Mesendoderm (in vitro differentiated cells): Measurements from ENCODE around the gene AGAP1.

Experiments used
- DNase-seq: peaks from one replicate; pipeline ENCODE4 v3.0.0; 2013
- H2AK5ac ChIP-seq: 2 replicates; pipeline ENCODE4 v1.6.1; 2013; ENCODE audit warnings: low read length, inconsistent platforms
- H2BK120ac ChIP-seq: 2 replicates; pipeline ENCODE4 v1.6.1; 2013; ENCODE audit warnings: low read depth, mild to moderate bottlenecking, low read length, moderate library complexity, mixed read lengths
- H2BK15ac ChIP-seq: replicated peaks from 2 replicates; pipeline ENCODE4 v1.6.1; 2013; ENCODE audit warnings: low read depth, mild to moderate bottlenecking, moderate library complexity
- H2BK5ac ChIP-seq: 2 replicates; pipeline ENCODE4 v1.6.1; 2013; ENCODE audit warnings: low read length, inconsistent platforms
- H3K18ac ChIP-seq: 2 replicates; pipeline ENCODE4 v1.6.1; 2013; ENCODE audit warnings: mild to moderate bottlenecking, low read length, mixed read lengths
- H3K23ac ChIP-seq: one replicate; pipeline ENCODE4 v1.6.1; 2013; ENCODE audit warnings: low read length
- H3K27ac ChIP-seq: 2 replicates; pipeline ENCODE4 v1.5.1; 2013; ENCODE audit warnings: low read depth, mild to moderate bottlenecking, inconsistent platforms, low read length, moderate library complexity
- H3K27me3 ChIP-seq: 2 replicates; pipeline ENCODE4 v1.6.1; 2013; ENCODE audit warnings: low read length, control low read depth, mild to moderate bottlenecking, inconsistent platforms; ENCODE audit not compliant: insufficient read depth, poor library complexity
- H3K36me3 ChIP-seq: 2 replicates; pipeline ENCODE4 v1.6.1; 2013; ENCODE audit warnings: low read length, inconsistent platforms; ENCODE audit not compliant: control insufficient read depth, insufficient read depth
- H3K4ac ChIP-seq: one replicate; pipeline ENCODE4 v1.6.1; 2013; ENCODE audit warnings: low read depth, mild to moderate bottlenecking, low read length, moderate library complexity
- H3K4me1 ChIP-seq: 2 replicates; pipeline ENCODE4 v1.6.1; 2013; ENCODE audit warnings: low read depth, low read length, inconsistent platforms; ENCODE audit not compliant: control insufficient read depth
- H3K4me2 ChIP-seq: 2 replicates; pipeline ENCODE4 v1.6.1; 2013; ENCODE audit warnings: low read length
- H3K4me3 ChIP-seq: 2 replicates; pipeline ENCODE4 v1.5.1; 2013; ENCODE audit warnings: mild to moderate bottlenecking, low read length
- H3K56ac ChIP-seq: one replicate; pipeline ENCODE4 v1.6.1; 2013; ENCODE audit warnings: low read length
- H3K79me1 ChIP-seq: 2 replicates; pipeline ENCODE4 v1.6.1; 2013; ENCODE audit warnings: low read length, inconsistent platforms
- H3K79me2 ChIP-seq: 2 replicates; pipeline ENCODE4 v1.6.1; 2013; ENCODE audit warnings: mild to moderate bottlenecking, low read length; ENCODE audit not compliant: control insufficient read depth, insufficient read depth
- H3K9ac ChIP-seq: 2 replicates; pipeline ENCODE4 v1.6.1; 2013; ENCODE audit warnings: low read length, inconsistent platforms
- H4K5ac ChIP-seq: one replicate; pipeline ENCODE4 v1.6.1; 2013; ENCODE audit warnings: low read length
- H4K8ac ChIP-seq: one replicate; pipeline ENCODE4 v1.6.1; 2013; ENCODE audit warnings: low read depth, mild to moderate bottlenecking, control low read depth, low read length, moderate library complexity
- WGBS: extraction: QIAGEN DNeasy Blood & Tissue Kit; methylation state at CpG from one replicate; pipeline ENCODE4 v1.1.7; 2013; ENCODE audit warnings: low lambda C conversion rate, missing lambda C conversion rate; ENCODE audit not compliant: insufficient coverage; ENCODE audit errors: extremely low coverage; 5-methylcytosine and 5-hydroxymethylcytosine counted together

The AGAP1 gene

DNA sequence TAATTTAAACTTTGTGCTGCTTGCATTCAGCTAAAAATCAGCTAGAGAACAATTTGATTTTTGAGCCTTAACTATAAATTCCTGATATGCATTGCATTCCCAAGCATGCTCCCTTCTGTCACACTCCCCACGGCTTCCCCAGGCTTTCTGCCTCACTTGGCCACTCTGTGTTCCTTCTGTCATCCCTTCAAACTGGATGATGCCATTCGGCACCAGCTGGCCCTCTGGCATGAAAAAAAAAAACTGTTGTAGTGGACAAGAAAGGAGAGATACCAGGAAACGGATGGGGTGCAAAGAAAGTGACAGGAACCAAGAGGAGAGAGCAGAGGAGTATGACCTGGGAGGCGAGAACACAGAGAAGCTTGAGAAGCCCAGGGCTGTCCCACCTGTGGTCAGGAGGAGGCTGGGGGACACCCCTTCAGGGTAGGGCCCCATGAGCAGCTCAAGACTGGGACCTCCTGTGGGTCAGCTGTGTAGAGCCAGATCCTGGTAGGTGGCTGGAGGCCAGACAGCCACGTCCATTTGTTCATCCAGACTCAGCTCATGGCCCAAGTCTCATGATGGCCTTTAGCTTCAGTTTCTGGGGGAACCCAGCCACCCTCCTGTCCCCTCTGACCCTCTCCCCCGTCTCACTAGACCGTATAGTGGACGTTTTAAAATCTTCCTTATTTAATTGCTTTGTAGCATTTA is 462.6 kb downstream of the AGAP1 start:
- DNase-seq, result no peak
- H3K4me1 ChIP-seq, result no peaks in the 10 kb centered on the region
- no CpG with 5 or more reads among the region's 8 CpGs for WGBS

DNA sequence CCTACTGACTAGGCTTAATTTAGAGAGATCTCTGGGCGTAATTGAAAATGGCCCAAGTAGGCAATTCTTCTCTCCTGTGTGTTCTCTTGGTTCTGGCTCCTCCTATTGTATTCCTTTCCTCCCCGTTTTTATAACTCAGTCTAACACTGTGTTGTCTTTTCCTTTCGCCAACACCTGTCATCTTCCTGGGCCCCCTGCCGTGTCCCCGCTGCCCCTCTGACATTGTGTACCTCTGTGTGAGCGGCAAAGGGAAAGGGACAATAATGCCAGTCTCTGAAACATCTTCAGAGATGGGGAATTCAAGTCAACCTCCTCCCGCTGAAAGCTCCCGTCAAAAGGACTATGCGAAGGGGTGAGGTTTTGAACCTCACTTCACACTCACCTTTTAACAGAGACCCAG is 463.4 kb downstream of the AGAP1 start:
- H3K27ac ChIP-seq, result no peak overlapping the region
- no peak overlapping the region for H2BK120ac ChIP-seq
- no peak overlapping the region for H3K56ac ChIP-seq
- no peak overlapping the region for H2BK15ac ChIP-seq
- no peak overlapping the region for H3K18ac ChIP-seq
- no peaks in the 10 kb centered on the region for H3K79me2 ChIP-seq
- H3K27me3 ChIP-seq, result no peaks in the 10 kb centered on the region
- H3K36me3 ChIP-seq, result no peaks in the 10 kb centered on the region
- H3K4me2 ChIP-seq, result no peak overlapping the region
- H2AK5ac ChIP-seq, result no peak overlapping the region
- no peaks in the 10 kb centered on the region for H3K4me1 ChIP-seq
- H3K23ac ChIP-seq, result no peak overlapping the region
- no peak overlapping the region for H3K9ac ChIP-seq
- no CpG with 5 or more reads among the region's 9 CpGs for WGBS
- H4K8ac ChIP-seq, result no peak overlapping the region
- H4K5ac ChIP-seq, result no peak overlapping the region
- H3K4ac ChIP-seq, result no peak overlapping the region
- no peak for DNase-seq
- no peak overlapping the region for H3K4me3 ChIP-seq
- no peaks in the 10 kb centered on the region for H3K79me1 ChIP-seq
- no peak overlapping the region for H2BK5ac ChIP-seq

More for the DNA sequence above, 462.6 kb downstream of the AGAP1 start:
- Histone ChIP-seq H3K27me3 (no peaks in the 10 kb centered on the region), H3K79me2 (no peaks in the 10 kb centered on the region), H3K79me1 (no peaks in the 10 kb centered on the region), H3K9ac (no peak overlapping the region), H3K27ac (no peak overlapping the region), H2BK120ac (no peak overlapping the region), H3K4me2 (no peak overlapping the region), H3K4me3 (no peak overlapping the region), H2AK5ac (no peak overlapping the region), H4K5ac (no peak overlapping the region), H2BK5ac (no peak overlapping the region), H3K4ac (no peak overlapping the region), H3K18ac (no peak overlapping the region), H2BK15ac (no peak overlapping the region), H3K23ac (no peak overlapping the region), H4K8ac (no peak overlapping the region), H3K56ac (no peak overlapping the region), H3K36me3 (no peaks in the 10 kb centered on the region)

DNA sequence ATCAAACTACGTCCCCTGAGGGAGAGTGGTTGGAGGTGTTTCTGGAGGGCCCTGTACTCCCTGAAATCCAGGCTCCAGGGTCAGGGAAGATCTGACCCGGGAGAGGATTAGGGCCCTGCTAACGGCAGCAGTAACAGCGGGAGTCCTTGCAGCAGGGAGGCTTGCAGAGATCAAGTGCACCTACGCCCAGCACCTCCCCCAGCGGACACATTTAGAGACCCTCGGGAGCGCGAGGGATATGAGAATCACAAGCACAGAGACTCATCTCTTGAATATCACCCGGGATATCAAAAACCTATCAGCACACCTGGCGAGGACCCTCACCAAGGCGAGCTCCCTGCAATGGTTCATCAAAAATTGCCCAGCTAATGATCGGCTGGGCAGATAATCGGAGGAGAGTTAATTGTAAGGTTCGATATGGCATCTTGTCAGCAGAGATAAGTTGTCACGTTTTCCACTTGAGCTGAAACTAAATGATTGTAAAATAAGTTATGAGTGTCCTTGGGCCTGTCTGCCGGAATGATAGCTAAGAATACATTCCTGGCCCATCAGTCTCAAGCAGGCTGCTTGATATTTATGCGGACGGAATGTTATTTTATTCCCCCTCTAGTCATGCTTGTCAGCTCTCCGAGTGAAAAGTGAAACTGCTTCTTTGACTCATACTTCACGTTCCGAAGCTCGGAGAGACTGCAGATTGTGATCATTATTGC is 464.5 kb downstream of the AGAP1 start:
- H3K23ac ChIP-seq, result no peak overlapping the region
- H3K4me3 ChIP-seq, result no peak overlapping the region
- H3K4me2 ChIP-seq, result no peak overlapping the region
- no peak overlapping the region for H2BK5ac ChIP-seq
- H3K18ac ChIP-seq, result no peak overlapping the region
- no peaks in the 10 kb centered on the region for H3K79me1 ChIP-seq
- no peak overlapping the region for H3K9ac ChIP-seq
- no peak overlapping the region for H2AK5ac ChIP-seq
- no peak overlapping the region for H3K56ac ChIP-seq
- H3K4me1 ChIP-seq, result no peaks in the 10 kb centered on the region
- H3K36me3 ChIP-seq, result no peaks in the 10 kb centered on the region
- H3K4ac ChIP-seq, result no peak overlapping the region
- no peaks in the 10 kb centered on the region for H3K27me3 ChIP-seq
- no CpG with 5 or more reads among the region's 23 CpGs for WGBS
- no peak overlapping the region for H4K5ac ChIP-seq
- H4K8ac ChIP-seq, result no peak overlapping the region
- H3K27ac ChIP-seq, result no peak overlapping the region
- H3K79me2 ChIP-seq, result no peaks in the 10 kb centered on the region
- no peak for DNase-seq
- H2BK15ac ChIP-seq, result no peak overlapping the region
- no peak overlapping the region for H2BK120ac ChIP-seq

DNA sequence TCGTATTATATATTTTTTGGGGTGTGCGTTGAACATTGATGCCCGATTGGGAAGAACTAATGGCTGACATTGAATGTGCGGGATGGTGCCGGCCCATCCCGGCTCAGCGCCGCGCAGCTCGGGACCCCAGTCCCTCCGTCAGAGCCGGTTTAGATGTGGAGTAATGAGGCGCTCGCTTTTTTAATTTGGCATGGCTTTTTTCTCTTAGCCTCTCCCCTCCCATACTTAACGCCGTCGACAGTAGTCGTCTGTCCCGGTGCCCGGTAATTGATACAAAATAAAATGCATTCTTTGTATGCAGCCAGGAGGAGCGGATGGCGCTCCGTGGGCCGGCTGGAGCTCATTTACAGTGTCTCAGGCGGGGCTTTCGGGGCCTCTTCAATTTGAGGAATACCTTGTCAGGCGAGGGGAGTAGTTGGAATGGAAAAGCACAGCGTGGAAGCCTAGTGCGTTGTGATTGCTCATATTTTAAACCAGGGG is 465.1 kb downstream of the AGAP1 start:
- Histone ChIP-seq H3K27ac (no peak overlapping the region), H3K4me1 (no peaks in the 10 kb centered on the region)

DNA sequence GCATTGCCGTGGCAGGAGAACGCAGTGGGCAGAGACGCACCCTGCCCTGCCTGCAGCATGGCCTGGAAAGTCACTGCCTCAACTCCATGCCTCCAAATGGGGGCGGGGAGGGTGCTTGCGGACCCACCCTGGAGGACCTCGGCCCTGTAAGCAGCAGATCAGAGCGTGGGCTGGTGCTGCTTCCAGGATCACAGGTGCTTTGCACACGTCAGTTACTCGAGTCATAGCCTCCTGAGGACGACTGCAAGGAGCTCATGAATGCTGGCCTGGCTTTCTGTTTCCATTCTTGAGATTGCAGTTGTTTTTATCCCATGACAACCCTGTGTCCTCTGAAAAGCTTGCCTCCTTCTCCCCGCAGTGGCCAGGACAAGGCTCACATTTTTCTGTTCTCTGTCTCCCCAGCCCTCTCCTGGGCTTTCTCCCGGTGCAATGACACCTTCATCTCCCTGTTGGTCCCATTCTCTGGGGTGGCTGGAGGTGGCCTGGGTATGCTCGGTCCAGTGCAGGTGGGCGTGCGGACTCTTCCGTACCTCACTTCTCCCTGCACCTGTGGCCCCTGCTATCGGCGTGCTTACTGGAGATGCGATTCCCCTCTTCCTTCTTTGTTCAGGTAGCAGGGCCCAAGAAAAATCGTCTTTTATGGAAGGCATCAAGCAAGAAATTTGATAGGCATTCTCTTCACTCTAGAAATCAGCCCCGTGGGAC is 466.3 kb downstream of the AGAP1 start:
- Histone ChIP-seq H4K5ac (no peak overlapping the region), H3K9ac (no peak overlapping the region), H2BK5ac (no peak overlapping the region), H3K4ac (no peak overlapping the region), H2BK120ac (no peak overlapping the region), H3K4me1 (no peaks in the 10 kb centered on the region), H3K23ac (no peak overlapping the region), H3K79me1 (no peaks in the 10 kb centered on the region), H3K36me3 (no peaks in the 10 kb centered on the region), H3K56ac (no peak overlapping the region), H3K79me2 (no peaks in the 10 kb centered on the region), H3K18ac (no peak overlapping the region), H2BK15ac (no peak overlapping the region), H3K4me3 (no peak overlapping the region), H2AK5ac (no peak overlapping the region), H3K27me3 (no peaks in the 10 kb centered on the region), H4K8ac (no peak overlapping the region), H3K27ac (no peak overlapping the region), H3K4me2 (no peak overlapping the region)
- no peak for DNase-seq
- no CpG with 5 or more reads among the region's 21 CpGs for WGBS

More for the DNA sequence above, 465.1 kb downstream of the AGAP1 start:
- no peak overlapping the region for H3K4me3 ChIP-seq
- no peak overlapping the region for H3K23ac ChIP-seq
- no peak overlapping the region for H2AK5ac ChIP-seq
- H4K8ac ChIP-seq, result no peak overlapping the region
- no peak overlapping the region for H2BK15ac ChIP-seq
- H3K56ac ChIP-seq, result no peak overlapping the region
- no peak overlapping the region for H3K4ac ChIP-seq
- no CpG with 5 or more reads among the region's 29 CpGs for WGBS
- no peak overlapping the region for H2BK120ac ChIP-seq
- H3K36me3 ChIP-seq, result no peaks in the 10 kb centered on the region
- H3K18ac ChIP-seq, result no peak overlapping the region
- H3K79me1 ChIP-seq, result no peaks in the 10 kb centered on the region
- DNase-seq, result no peak
- no peak overlapping the region for H3K4me2 ChIP-seq
- no peak overlapping the region for H4K5ac ChIP-seq
- H2BK5ac ChIP-seq, result no peak overlapping the region
- no peaks in the 10 kb centered on the region for H3K79me2 ChIP-seq
- H3K27me3 ChIP-seq, result no peaks in the 10 kb centered on the region
- H3K9ac ChIP-seq, result no peak overlapping the region
